GM18520 (cell line): ENCODE data around the gene GFRA1.

Experiments
- ATAC-seq: cut with Tn5 transposase; IDR thresholded peaks from one replicate; pipeline ENCODE4 v1.9.1; 2021; ENCODE audit not compliant: unreplicated experiment

Gene GFRA1

GRCh38 chr10:116164291-116164690 is 108.7 kb downstream of the GFRA1 start:
- ATAC-seq, result no peak

- ATAC-seq, result no peak
Observed at GRCh38 chr10:116163333-116164131, 109.5 kb downstream of the GFRA1 start.

GRCh38 chr10:116162851-116163250 is 110.2 kb downstream of the GFRA1 start:
- no peak for ATAC-seq

- ATAC-seq, result no peak
Observed at GRCh38 chr10:116160271-116160670, 112.7 kb downstream of the GFRA1 start.

- no peak for ATAC-seq
Observed at GRCh38 chr10:116159197-116159596, 113.8 kb downstream of the GFRA1 start.

- no peak for ATAC-seq
Observed at GRCh38 chr10:116158036-116158435, 115.0 kb downstream of the GFRA1 start.

GRCh38 chr10:116157485-116157884 is 115.5 kb downstream of the GFRA1 start:
- ATAC-seq, result no peak

GRCh38 chr10:116156819-116157218 is 116.2 kb downstream of the GFRA1 start:
- no peak for ATAC-seq

- ATAC-seq, result no peak
Observed at GRCh38 chr10:116155191-116155590, 117.8 kb downstream of the GFRA1 start.

GRCh38 chr10:116154651-116155050 is 118.4 kb downstream of the GFRA1 start:
- no peak for ATAC-seq

GRCh38 chr10:116151076-116151475 is 121.9 kb downstream of the GFRA1 start:
- ATAC-seq, result no peak

- ATAC-seq, result no peak
Observed at GRCh38 chr10:116150606-116151005, 122.4 kb downstream of the GFRA1 start.

GRCh38 chr10:116147147-116147905 is 125.7 kb downstream of the GFRA1 start:
- ATAC-seq, result no peak

GRCh38 chr10:116146372-116147140 is 126.5 kb downstream of the GFRA1 start:
- ATAC-seq, result no peak

- no peak for ATAC-seq
Observed at GRCh38 chr10:116143673-116144222, 129.3 kb downstream of the GFRA1 start.

- no peak for ATAC-seq
Observed at GRCh38 chr10:116141855-116142254, 131.2 kb downstream of the GFRA1 start.

- no peak for ATAC-seq
Observed at GRCh38 chr10:116141246-116141645, 131.8 kb downstream of the GFRA1 start.

GRCh38 chr10:116139886-116140285 is 133.1 kb downstream of the GFRA1 start:
- ATAC-seq, result no peak

- no peak for ATAC-seq
Observed at GRCh38 chr10:116138897-116139296, 134.1 kb downstream of the GFRA1 start.

- no peak for ATAC-seq
Observed at GRCh38 chr10:116136261-116136660, 136.7 kb downstream of the GFRA1 start.

- no peak for ATAC-seq
Observed at GRCh38 chr10:116134322-116134721, 138.7 kb downstream of the GFRA1 start.
